ENCODE data around the gene HLA-DRA.
"Not testable (repeated sequence)": the region's sequence is repeated elsewhere in the genome, so short reads cannot be mapped to it uniquely, and the experiment has no call there.

HLA-DRA gene

DNA sequence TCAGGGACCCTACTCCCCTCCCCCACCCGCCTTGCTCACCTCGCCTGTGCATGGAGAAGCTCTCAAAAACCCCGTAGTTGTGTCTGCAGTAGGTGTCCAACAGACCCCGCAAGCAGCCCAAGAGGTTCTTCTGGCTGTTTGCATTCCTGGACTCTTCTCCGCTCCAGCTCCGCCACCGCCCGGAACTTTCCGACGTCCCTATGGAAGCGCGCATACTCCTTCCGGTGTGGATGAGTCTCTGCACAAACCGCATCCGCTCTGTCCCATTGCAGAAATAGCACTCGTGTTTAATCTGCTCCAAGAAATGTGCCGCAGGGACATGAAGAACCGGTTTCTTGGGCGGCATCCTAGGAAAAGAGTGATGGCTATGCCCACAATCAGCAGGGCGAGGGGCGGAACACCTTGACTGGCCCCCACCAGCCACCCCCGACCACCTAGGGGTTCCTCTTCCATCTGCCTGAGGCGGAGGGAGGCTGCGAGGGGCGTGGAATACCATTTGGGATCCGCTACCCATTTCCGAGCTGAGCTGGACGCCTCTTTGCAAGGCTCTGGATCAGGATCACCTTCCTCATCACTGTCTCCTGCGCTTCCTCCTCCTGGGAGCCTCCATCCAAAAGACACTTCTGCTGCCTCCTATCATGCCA, 20.2 kb downstream of the HLA-DRA start:
- TF ChIP-seq, protein P1, sequence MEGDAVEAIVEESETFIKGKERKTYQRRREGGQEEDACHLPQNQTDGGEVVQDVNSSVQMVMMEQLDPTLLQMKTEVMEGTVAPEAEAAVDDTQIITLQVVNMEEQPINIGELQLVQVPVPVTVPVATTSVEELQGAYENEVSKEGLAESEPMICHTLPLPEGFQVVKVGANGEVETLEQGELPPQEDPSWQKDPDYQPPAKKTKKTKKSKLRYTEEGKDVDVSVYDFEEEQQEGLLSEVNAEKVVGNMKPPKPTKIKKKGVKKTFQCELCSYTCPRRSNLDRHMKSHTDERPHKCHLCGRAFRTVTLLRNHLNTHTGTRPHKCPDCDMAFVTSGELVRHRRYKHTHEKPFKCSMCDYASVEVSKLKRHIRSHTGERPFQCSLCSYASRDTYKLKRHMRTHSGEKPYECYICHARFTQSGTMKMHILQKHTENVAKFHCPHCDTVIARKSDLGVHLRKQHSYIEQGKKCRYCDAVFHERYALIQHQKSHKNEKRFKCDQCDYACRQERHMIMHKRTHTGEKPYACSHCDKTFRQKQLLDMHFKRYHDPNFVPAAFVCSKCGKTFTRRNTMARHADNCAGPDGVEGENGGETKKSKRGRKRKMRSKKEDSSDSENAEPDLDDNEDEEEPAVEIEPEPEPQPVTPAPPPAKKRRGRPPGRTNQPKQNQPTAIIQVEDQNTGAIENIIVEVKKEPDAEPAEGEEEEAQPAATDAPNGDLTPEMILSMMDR (IDR thresholded peaks at IDR 0.05; ENCODE audit: insufficient read depth, missing control alignments): no peak
- FAIRE-seq (no peak), DNase-seq (ENCODE audit: insufficient read length, low spot score) (no peak)

DNA sequence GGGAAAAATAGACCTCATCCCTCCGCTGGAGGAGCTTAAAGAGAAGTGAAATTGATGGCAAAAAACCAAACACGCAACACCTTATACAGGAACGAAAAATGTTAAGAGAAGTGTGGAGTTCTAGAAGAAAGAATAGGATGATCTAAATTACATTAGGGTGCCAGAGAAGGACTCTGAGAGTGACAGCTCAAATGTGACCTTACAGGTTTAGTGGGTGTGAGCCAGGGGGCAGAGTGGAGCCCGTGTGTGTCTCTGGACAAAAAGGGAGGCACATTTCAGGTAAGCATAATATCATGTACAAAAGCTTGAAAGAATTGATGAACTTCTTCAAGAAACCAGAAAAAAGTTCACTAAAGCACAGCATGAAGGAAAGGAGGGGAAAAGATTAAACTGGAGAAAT, 20.8 kb downstream of the HLA-DRA start:
- no peak for DNase-seq (ENCODE audit: insufficient read length, low spot score)
- no peak for FAIRE-seq
- TF ChIP-seq, protein P1 (IDR thresholded peaks at IDR 0.05; ENCODE audit: insufficient read depth, missing control alignments): no peak

DNA sequence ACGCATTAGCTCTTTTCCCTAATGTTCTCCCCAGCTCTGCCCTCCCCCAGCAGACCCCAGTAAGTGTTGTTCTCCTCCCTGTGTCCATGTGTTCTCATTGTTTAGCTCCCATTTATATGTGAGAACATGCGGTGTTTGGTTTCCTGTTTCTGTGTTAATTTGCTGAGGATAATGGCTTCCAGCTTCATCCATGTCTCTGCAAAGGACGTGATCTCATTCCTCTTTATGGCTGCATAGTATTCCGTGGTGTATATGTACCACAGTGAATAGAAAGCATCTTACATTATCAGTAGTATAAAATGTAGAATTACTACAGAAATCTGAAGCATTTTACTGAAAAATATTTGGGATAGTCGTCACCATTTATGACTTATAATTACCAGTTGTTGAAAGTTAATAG, 21.8 kb downstream of the HLA-DRA start:
- TF ChIP-seq, protein P1 (IDR thresholded peaks at IDR 0.05; ENCODE audit: insufficient read depth, missing control alignments): no peak
- FAIRE-seq (no peak), DNase-seq (ENCODE audit: insufficient read length, low spot score) (no peak)

DNA sequence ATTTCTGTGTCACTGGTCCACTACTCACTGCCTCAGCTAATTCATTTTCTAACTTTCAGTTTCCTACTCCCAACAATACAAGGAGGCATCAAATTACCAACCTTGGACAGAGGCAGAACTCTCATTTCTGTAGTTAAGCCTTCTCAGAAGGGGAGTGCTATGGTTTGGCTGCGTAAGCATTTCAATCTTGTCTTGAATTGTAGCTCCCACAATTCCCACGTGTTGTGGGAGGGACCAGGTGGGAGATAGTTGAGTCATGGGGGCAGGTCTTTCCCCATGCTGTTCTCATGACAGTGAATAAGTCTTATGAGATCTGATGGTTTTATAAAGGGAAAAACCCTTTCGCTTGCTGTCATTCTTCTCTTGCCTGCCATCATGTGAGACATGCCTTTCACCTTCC, 22.9 kb downstream of the HLA-DRA start:
- FAIRE-seq (no peak), DNase-seq (ENCODE audit: insufficient read length, low spot score) (no peak)
- TF ChIP-seq, protein P1 (IDR thresholded peaks at IDR 0.05; ENCODE audit: insufficient read depth, missing control alignments): no peak

DNA sequence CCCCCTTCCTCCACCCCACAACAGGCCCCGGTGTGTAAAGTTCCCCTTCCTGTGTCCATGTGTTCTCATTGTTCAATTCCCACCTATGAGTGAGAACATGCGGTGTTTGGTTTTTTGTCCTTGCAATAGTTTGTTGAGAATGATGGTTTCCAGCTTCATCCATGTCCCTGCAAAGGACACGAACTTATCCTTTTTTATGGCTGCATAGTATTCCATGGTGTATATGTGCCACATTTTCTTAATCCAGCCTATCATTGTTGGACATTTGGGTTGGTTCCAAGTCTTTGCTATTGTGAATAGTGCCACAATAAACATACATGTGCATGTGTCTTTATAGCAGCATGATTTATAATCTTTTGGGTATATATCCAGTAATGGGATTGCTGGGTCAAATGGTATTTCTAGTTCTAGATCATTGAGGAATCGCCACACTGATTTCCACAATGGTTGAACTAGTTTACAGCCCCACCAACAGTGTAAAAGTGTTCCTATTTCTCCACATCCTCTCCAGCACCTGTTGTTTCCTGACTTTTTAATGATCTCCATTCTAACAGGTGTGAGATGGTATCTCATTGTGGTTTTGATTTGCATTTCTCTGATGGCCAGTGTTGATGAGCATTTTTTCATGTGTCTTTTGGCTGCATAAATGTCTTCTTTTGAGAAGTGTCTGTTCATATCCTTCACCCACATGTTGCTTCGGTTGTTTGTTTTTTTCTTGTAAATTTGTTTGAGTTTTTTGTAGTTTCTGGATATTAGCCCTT, 28.2 kb downstream of the HLA-DRA start:
- FAIRE-seq: not testable (repeated sequence)

DNA sequence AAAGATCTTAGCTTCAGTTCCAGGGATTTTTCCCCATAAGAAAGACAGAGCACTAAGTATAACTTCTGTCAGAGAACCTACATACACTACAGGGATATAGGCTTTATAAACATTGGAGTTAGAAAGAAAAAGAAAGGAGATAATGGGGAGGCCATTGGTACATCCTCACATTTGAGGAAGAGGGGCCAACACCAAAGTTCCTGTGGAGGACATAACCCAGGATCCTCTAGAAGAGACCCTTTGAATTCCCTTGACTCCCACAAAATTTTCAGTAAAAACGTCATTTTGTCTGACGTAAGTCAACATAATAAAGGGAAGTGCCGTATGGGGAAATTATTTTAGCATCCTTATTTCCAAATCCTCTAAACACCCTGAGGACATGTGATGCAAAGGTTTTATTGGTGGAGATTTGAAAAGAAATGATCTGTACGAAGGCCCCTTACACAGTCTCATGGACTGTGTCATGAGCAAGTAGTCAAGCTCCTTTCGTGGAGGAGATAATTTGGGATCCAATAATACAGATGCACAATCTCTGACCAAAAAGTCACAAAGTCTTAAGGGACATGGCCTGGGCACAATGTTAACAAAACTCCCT, 33.2 kb downstream of the HLA-DRA start:
- TF ChIP-seq, protein P1 (IDR thresholded peaks at IDR 0.05; ENCODE audit: insufficient read depth, missing control alignments): no peak
- no peak for DNase-seq (ENCODE audit: insufficient read length, low spot score)
- no peak for FAIRE-seq

More for the DNA sequence above, 28.2 kb downstream of the HLA-DRA start:
- not testable (repeated sequence) for DNase-seq (ENCODE audit: insufficient read length, low spot score)

DNA sequence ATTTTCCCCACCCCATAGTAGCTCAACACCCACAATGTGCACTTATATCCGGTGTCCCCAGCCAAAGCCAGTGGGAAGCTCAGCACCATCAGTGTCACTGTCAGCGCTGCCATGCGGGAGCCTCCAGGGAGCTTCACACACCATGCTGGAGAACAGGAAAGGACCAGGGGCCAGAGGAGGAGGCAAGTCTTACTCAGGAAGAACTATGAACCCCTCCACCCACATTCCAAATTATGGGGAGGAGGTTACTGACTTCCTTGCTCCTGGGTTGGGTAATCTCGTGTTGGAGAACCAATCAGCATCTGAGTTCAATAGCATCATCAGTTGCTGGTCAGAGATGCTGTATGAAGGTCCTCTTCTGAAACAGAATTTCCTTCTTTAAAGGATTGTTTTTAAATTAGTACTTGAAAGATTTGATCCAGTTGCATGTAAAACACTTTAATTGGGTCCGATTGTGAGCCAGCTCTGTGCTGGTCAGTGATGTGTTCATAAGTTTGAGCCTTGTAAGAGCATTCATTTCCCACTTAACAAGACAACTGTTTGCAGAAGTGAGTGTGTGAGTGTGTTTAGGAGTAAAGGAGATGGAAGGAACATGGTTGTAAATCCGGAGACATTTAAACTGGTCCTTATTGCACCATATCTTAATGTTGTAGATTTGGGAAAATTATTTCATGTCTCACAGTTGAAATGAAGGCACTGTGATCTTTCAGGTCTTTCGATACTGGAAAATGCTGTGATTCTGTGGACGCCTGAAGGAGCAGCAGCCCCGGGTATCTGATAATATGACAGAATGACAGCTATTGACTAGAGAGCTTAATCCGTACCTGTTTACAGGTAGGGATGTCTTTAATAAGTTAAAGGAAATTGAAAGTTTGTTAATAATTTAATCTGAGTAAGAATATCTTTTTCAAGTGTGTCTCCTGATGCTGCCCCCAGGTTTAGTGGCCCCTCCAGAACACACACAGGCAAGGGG, 34.0 kb downstream of the HLA-DRA start:
- not testable (repeated sequence) for FAIRE-seq; DNase-seq (ENCODE audit: insufficient read length, low spot score)

Measured in D721Med (cell line).